DMS114 treated with DMSO at 0.1 percent for 48 hours (cell line): ENCODE data around the gene CHD6.

ENCODE experiments used
- DNase-seq: peaks from one replicate; lab custom pipeline; 2025; ENCODE audit not compliant: unreplicated experiment; lab: John Stamatoyannopoulos, UW

The CHD6 gene

GRCh38 chr20:41427833-41428232 lies 190.3 kb downstream of the CHD6 start:
- DNase-seq: no peak

GRCh38 chr20:41426976-41427375 lies 191.2 kb downstream of the CHD6 start:
- DNase-seq: no peak

GRCh38 chr20:41426086-41426830 lies 191.9 kb downstream of the CHD6 start:
- DNase-seq: no peak

DNA sequence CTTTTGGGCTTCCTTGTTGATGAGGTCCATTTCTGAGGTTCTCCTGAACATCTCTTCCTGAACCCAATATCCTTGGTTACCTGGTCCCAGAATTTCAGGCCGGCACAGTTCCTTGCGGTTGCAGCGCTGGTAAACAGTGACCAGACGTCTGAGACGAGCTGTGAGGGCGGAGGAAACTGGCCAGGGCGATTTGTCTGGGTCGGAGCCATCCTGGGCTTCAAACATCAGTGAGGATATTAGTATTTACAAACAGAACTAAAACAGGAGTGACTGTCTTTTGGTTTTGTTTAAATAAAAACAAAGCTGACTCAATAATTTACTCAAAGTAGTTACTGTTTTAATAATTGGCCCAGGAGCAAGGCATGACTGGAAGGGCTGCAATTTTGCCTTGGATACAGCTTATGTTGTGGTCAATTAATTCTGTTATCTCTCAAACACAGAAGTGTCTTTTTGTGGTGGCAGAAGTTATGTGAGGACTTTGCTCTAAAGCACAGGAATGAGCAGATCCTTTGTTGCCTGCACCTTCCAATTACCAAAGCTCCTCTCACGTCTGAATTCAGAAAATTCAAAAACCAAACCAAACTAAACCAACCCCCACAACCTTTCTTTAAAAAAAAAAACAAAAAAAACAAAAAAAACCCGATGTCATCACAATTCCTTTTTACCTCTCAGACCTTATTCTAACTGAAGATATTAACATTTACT lies 192.8 kb downstream of the CHD6 start:
- DNase-seq: no peak

- DNase-seq: no peak
Observed at GRCh38 chr20:41424546-41424945, 193.6 kb downstream of the CHD6 start.

GRCh38 chr20:41424011-41424410 lies 194.2 kb downstream of the CHD6 start:
- DNase-seq: no peak

GRCh38 chr20:41422953-41423352 lies 195.2 kb downstream of the CHD6 start:
- no peak for DNase-seq

DNA sequence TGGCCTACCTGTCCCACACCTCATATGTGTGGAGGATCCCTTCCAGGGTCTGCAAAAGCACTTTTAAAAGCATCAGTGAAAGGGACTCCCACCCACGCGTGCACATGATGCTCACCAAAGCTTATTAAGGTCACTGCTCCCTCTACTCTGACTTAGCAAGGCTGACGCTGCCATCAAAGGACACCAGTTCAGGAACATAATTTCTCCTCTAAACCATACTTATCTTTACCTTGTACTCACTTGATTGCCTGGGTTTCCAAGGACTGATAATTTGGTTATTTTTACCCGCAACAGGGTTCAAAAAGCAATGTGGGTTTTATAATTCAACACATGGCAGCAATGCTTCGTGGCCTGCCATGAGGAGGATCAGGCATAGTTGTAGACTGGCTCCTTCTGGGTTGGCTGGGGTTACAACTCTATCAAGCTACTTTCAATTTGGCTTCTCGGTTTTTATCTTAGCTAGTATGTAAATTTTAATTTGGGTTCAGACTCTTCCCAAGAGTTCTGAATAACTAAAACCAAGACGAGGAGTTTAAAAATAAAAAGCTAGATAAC lies 199.4 kb downstream of the CHD6 start:
- no peak for DNase-seq

GRCh38 chr20:41418031-41418430 lies 200.1 kb downstream of the CHD6 start:
- no peak for DNase-seq

GRCh38 chr20:41415191-41415590 lies 203.0 kb downstream of the CHD6 start:
- DNase-seq: no peak

DNA sequence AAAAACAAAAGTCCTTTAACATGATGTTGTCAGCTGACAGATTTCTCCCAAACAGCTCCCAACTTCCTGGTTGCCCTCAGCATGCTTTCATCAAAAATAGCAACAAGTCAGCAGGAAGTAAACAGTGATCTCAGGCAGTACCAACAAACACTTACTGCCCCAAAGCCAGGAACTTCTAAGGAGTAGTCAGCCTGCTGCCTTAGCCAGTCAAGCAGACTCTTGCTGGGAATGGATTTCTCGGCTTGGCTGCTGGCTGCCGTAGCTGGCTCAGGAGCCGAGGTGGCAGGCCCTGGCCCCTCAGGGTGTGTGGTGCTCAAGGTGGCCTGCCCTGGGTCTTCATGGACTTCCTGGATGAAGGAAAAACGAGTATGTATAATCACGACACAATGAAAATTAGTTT lies 205.0 kb downstream of the CHD6 start:
- no peak for DNase-seq

GRCh38 chr20:41412324-41413120 lies 205.7 kb downstream of the CHD6 start:
- no peak for DNase-seq

DNA sequence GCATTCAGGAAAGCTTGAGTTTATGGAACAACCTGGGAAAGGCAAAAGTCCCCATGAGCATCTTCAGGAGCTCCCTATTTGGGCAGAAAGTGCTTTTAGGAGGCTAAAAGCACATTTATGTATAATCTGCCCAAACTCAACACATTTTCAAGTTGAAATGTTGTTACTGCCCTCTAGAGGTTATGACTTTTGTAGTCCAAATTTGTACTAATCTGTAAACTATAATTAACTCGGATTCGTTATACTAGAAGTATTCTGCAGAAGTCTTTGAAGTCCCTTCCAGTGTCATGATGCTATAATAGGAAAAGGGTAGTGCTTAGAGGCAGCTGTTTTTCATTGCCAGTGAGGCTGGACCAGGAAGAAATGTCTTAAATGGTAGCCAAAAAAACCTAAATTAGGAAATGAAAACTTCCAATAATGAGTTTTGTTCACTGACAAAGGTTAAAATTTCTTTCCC lies 206.8 kb downstream of the CHD6 start:
- no peak for DNase-seq

- DNase-seq: no peak
Observed at GRCh38 chr20:41408986-41409385, 209.2 kb downstream of the CHD6 start.

DNA sequence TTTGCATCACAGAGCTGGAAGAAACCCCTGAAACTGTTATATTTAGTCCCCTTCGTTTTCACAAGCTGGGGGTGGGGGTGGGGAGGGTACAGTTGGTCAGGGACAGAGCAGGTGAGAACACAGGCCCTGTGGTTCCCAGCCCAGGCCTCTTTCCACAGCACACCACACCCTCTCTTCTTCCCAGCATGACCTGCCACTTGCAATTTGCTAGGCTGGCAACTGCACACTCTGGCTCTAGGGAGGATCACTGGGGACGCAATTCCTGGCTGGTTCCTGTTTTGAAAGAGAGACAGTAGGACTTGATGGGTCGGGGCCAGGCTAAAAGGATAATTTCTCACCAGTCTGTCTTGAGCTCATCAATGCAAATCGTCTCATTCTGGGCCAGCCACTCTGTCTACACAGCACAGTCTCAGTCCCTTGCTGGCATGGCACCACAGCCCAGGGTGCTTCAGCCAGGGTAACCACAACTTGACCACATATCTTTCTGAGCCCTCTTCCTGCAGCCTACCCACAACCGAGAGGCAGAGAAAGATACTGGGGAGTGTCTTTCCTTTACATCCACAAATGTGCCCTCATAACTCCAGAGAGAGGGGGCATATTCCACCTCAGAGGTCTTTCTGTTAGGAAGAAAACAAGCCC lies 209.9 kb downstream of the CHD6 start:
- no peak for DNase-seq

GRCh38 chr20:41407607-41408006 lies 210.6 kb downstream of the CHD6 start:
- DNase-seq: no peak

DNA sequence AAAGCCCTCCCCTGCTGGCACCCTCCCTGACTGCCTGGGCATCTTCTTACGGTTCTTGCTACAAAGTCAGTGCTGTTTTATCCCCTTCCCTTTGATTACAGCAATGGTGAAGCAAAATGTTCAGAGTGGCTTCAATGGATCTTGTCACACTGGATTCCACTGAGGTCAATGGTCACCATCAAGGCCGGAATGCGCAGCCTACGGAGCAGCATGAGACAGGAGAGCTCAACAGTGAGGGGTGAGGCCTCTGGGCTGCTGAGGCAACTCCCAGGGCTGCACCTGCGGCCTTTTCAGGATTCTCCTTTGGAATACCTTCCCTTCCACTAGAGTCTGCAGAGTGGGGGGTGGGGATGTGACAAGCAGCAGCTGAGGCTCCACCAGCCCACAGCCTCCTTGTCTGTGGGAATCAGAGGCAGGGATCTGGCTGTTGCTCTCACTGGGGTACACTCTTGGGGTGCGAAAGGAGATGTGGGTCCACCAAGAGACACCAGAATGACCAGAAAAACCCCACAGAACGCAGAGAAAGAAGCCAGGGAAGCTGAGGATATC lies 211.2 kb downstream of the CHD6 start:
- no peak for DNase-seq

DNA sequence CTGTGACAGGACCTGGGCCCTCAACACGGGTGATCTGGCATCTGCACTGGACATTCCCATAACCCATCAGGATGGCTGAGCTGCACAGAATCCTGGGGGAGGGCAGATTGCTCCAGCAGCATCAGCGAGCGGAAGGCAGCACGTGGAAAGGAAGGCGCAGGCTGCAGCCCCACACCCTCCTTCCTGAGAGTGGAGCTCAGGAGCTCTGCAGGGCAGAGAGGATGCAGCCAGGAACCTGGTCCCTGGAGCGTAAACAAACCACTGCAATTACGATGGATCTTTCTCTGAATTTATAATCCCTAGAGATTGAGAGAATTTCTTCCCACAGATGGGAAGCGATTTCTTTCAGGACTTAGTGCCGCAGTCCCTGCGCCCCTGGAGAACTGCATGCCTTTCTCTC lies 211.8 kb downstream of the CHD6 start:
- DNase-seq: no peak

DNA sequence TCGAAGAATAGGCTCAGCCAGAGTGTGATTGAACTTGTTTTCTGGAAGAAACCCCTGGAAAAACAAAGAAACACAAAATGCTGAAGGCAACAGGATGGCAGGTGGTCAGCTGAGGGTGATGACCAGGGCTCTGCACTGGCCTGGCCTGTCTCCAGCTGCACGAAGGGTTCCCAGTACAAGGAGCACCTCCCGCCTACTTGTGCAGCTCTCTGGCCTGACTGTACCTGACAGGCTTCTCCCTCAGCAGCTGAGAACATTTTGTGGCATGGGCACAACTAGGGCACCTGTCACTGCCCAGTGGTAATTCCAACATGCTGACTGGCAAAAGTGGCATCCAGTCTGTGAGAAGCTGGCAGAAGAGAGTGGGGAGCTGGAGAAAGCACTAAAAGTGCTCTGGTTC lies 212.7 kb downstream of the CHD6 start:
- DNase-seq: no peak

DNA sequence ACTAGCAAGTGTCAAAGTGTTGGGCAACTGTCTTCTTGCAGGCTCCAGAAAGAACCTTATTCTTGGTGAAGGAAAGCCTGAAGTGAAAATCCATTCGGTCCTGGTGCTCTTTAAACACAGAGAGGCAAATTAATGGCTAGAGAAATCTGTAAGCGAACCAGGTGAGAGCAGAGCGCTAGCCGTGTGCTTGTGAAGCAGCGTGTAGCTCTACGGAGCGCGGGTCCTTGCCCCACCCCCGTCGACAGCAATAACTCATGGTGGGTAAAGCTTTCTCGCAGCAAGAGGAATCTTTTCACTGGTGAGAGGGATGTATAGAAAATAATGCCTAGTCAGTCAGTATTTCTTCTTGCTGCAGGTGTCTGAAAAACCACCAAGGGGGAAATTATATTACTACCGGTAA lies 214.6 kb downstream of the CHD6 start:
- no peak for DNase-seq

- no peak for DNase-seq
Observed at GRCh38 chr20:41398408-41398807, 219.8 kb downstream of the CHD6 start.
